ENCODE data around the gene ATP11B.

The ATP11B gene

GRCh38 chr3:182908471-182908870, 115.2 kb downstream of the ATP11B start:
- no peak overlapping the region for H3K4me3 ChIP-seq (replicated peaks; ENCODE audit: low read depth, low read length)
- TF ChIP-seq CTCF (IDR thresholded peaks at IDR 0.05; ENCODE audit: low read length, missing control alignments): no peak
- DNase-seq (ENCODE audit: low read depth): no peak

- peak; percentile 56 for TF ChIP-seq CTCF (IDR thresholded peaks at IDR 0.05; ENCODE audit: low read length, missing control alignments)
- DNase-seq (ENCODE audit: low read depth): peak; percentile 42
- no peak overlapping the region for H3K4me3 ChIP-seq (replicated peaks; ENCODE audit: low read depth, low read length)
Observed at GRCh38 chr3:182909318-182910040, 116.2 kb downstream of the ATP11B start.

- H3K4me3 ChIP-seq (replicated peaks; ENCODE audit: low read depth, low read length): no peak overlapping the region
- DNase-seq (ENCODE audit: low read depth): no peak
- TF ChIP-seq CTCF (IDR thresholded peaks at IDR 0.05; ENCODE audit: low read length, missing control alignments): no peak
Observed at GRCh38 chr3:182910936-182911781, 117.9 kb downstream of the ATP11B start.

GRCh38 chr3:182911782-182912111, 118.4 kb downstream of the ATP11B start:
- no peak for TF ChIP-seq CTCF (IDR thresholded peaks at IDR 0.05; ENCODE audit: low read length, missing control alignments)
- no peak for DNase-seq (ENCODE audit: low read depth)
- no peak overlapping the region for H3K4me3 ChIP-seq (replicated peaks; ENCODE audit: low read depth, low read length)

GRCh38 chr3:182912474-182912873, 119.2 kb downstream of the ATP11B start:
- DNase-seq (ENCODE audit: low read depth): no peak
- no peak overlapping the region for H3K4me3 ChIP-seq (replicated peaks; ENCODE audit: low read depth, low read length)
- no peak for TF ChIP-seq CTCF (IDR thresholded peaks at IDR 0.05; ENCODE audit: low read length, missing control alignments)

GRCh38 chr3:182913889-182914288, 120.6 kb downstream of the ATP11B start:
- no peak for TF ChIP-seq CTCF (IDR thresholded peaks at IDR 0.05; ENCODE audit: low read length, missing control alignments)
- no peak for DNase-seq (ENCODE audit: low read depth)
- H3K4me3 ChIP-seq (replicated peaks; ENCODE audit: low read depth, low read length): no peak overlapping the region

Data from fibroblast of pulmonary artery (primary cell).